SH-SY5Y (cell line): ENCODE results near the gene ZFYVE1.

Experiments used
- GATA2 ChIP-seq: IDR thresholded peaks from 2 replicates; pipeline ENCODE4 v1.6.1; 2011; ENCODE audit warnings: mild to moderate bottlenecking, low read depth, low read length
- GATA3 ChIP-seq: IDR thresholded peaks from 2 replicates; pipeline ENCODE4 v1.6.1; 2011; ENCODE audit warnings: low read depth, mild to moderate bottlenecking, low read length, moderate library complexity

ZFYVE1 gene

DNA sequence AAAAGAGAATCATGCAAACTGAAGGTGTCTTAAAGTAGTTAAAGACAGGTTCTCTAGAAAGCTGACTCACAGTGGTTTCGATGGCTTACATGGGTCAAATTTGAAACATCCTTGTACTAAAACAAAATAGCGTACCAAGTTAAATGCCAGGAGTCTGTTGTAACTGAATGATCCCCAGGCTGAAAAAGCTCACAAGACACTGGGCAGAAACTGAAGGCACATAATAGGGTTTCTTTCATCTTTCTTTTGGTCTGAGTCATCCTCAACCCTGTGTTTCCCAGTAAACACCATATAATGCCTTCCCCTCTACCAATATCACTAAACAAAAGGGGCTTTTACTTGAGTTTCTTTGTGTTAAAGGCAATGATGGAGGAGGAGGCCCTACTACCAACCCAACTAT lies 12.8 kb downstream of the ZFYVE1 start:
- TF ChIP-seq GATA2 (no peak), GATA3 (no peak)

DNA sequence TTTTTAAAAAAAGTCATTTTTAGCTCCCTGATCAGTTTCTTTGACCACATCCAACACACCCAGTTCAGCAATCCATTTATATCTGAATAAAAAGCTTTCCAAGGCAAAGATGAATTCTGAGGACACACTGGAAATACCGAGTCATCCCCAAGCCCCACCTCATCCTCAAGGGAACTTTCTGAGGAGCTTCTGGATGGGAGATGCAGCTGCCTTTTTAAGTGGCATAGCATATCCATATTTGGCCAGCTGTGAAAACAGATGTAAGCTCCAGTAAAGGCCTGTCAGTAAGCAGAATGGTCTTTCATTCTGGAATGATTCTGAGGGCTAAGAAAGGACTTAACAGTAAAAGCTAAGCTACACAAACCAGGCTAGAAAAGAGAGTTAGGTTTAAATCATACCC lies 18.4 kb downstream of the ZFYVE1 start:
- TF ChIP-seq GATA2 = no peak
- no peak for TF ChIP-seq GATA3

DNA sequence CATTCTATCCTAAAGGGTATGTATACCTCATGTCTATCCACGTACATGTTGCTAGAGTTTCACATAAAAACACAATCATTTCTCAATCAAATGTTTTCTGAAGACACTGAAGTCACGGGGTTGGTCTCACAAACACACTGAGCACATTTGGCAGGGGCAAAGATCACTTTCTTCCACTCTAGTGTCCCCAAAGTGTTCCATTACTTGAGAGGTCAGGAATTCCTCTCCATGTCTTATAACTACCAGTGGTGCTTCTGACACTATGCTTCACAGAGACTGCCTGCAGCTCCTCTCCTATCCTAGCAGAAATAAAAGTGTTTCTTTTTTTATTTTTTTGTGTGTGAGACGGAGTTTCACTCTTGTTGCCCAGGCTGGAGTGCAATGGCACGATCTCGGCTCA lies 19.1 kb downstream of the ZFYVE1 start:
- TF ChIP-seq GATA2 = no peak
- no peak for TF ChIP-seq GATA3

DNA sequence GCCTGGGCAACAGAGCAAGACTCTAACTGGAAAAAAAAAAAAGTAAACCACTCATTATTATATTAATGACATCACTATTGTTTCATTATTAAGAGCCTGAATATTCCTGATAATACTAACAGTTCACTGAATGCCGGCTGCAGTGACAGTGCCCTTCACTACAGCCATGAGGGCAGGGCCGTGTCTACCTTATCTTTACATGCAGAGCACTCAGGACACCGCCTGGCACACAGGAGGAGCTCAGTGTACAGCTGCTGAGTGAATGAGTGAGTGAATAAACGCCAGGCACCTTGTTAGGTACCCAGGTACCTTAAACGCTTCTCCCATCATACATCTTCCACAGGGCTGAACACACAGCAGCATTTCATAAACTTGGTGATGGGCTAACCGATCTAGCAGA lies 23.2 kb downstream of the ZFYVE1 start:
- TF ChIP-seq GATA3 (no peak), GATA2 (no peak)

- TF ChIP-seq GATA2 (no peak), GATA3 (no peak)
These were observed 26.8 kb downstream of the ZFYVE1 start for GRCh38 chr14:73000073-73000472.

DNA sequence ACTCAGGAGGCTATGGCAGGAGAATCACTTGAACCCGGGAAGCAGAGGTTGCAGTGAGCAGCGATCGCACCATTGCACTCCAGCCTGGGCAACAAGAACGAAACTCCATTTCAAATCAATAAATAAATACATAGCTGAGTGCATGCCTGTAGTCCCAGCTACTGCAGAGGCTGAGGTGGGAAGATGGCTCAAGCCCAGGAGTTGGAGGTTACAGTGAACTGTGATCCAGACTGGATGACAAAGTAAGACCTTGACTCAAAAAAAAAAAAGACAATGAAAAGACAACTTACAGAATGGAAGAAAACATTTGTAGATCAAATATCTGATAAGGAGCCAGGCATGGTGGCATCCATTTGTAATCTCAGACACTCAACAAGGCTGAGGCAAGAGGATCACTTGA lies 27.6 kb downstream of the ZFYVE1 start:
- TF ChIP-seq GATA2 (no peak; the same call in 1 of the 2 replicates), GATA3 (no peak)

GRCh38 chr14:72998252-72998903 lies 28.5 kb downstream of the ZFYVE1 start:
- TF ChIP-seq GATA3 = no peak
- no peak for TF ChIP-seq GATA2

DNA sequence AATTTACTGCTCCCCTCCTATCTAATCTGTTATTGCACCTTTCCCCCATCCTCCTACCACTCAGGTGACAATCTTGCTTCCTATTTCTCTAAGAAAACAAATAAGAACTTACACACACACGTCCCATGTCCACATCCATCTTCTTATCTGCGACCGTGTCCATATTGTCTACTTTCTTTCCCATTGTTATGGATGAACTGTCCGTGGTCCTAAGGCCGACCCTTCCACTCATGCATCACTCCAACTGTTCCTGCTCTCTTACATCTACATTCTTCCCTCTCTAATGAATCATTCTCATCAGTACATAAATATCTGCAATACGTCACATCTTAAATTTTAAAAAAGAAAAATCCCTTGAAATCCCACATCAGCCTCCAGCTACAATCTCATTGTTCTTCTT lies 30.0 kb downstream of the ZFYVE1 start:
- TF ChIP-seq GATA3 = no peak
- no peak for TF ChIP-seq GATA2

- no peak for TF ChIP-seq GATA2
- TF ChIP-seq GATA3 = no peak
These were observed 36.7 kb downstream of the ZFYVE1 start for GRCh38 chr14:72990171-72990570.

DNA sequence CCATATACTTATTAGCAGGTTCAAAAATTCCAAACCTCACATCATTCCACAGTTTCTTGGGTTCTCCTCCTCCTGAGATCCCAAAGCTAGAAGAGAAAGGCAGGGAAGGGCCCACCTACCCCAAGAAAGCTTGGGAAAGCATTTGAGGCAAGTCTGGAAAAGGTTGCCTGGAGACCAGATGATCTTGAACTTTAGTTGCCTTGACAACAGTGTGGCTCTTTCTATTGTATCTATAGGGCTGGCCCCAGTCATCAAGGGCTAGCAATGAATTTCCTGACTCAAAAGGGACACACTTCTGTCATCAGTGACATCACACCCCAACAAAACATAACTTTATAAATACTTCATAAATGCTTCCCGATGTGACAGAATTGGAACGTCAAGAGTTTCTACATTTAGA lies 40.0 kb downstream of the ZFYVE1 start:
- TF ChIP-seq GATA2 (no peak), GATA3 (no peak)

- TF ChIP-seq GATA2 (no peak), GATA3 (no peak)
These were observed 40.7 kb downstream of the ZFYVE1 start for GRCh38 chr14:72986214-72986613.

GRCh38 chr14:72982146-72982708 lies 44.7 kb downstream of the ZFYVE1 start:
- TF ChIP-seq GATA2 (no peak), GATA3 (no peak)

- no peak for TF ChIP-seq GATA2
- TF ChIP-seq GATA3 = no peak
These were observed 46.0 kb downstream of the ZFYVE1 start for GRCh38 chr14:72980863-72981262.

- TF ChIP-seq GATA2 (no peak), GATA3 (no peak)
These were observed 48.0 kb downstream of the ZFYVE1 start for GRCh38 chr14:72978856-72979255.

GRCh38 chr14:72975770-72976169 lies 51.1 kb downstream of the ZFYVE1 start:
- TF ChIP-seq GATA3 (no peak), GATA2 (no peak)

- TF ChIP-seq GATA3 = no peak
- no peak for TF ChIP-seq GATA2
These were observed 52.2 kb downstream of the ZFYVE1 start for GRCh38 chr14:72974661-72975060.
